Measurements from ENCODE around the gene PRR30. TPM values are rescaled to one million over a fixed set of nuclear protein-coding genes. Genes with fewer than 3 reads are reported as not detected.

PRR30 gene
- total and polyA plus RNA-seq, 10 of the 15 experiments (the other 5 are each of a cell fraction or from before 2014, with no cell fraction given): not detected

DNA sequence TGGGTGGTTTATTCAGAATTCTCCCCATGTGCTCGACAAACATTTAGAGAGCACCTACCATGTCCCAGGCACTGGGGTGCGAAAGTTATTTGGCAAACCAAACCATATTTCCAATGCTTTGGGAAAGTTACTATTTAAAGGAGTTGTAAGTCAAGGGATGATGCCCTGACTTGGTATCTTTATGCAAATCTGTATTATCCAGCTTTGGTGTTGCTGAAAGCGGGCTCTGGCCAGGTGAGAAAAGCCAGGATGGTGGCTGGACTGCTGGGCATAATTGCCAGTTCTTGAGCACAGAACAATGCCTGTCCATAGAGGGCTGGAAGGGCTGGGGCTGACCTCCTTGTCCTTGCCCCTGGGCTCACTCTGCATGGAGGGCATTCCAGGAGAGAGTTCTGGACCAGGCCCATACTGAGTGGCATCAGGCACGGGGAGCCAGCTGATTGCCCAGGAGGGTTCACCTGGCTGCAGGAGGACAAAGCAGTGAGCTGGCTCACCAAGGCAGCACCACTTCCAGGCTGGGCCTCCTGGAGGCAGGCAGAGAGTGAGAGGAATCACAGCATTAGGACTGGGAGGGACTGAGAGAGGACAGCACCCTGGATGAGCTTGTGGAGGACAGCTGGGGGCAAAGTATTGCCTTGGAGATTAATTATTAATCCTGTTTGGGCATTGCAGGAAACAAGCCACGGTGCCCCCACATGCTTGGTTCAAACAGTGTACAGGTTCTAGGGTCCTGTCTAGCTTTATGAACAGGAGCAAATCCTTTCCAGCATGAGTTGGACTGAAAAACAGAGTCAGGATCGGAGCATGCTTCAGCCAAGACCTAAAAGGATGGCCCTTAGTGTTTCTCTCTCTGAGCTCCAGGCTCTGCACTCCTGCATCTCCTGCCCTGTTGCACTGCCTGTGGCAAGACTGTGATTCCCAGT is 45.5 kb downstream of the PRR30 start:
- no peaks in the 10 kb centered on the region for H3K9me3 ChIP-seq (replicated peaks; ENCODE audit: control insufficient read depth, insufficient read depth, low read length)

More for the DNA sequence above, 45.5 kb downstream of the PRR30 start:
- Histone ChIP-seq H3K36me3 (ENCODE audit: control insufficient read depth in 2 of 2, insufficient read depth in 2 of 2, low read length in 1 of 2) (no peaks in the 10 kb centered on the region; a peak in 1 of 4 replicates), H3K4me2 (ENCODE audit: control insufficient read depth, insufficient read depth) (no peak overlapping the region), H3K79me2 (ENCODE audit: control insufficient read depth, insufficient read depth, low read length) (no peaks in the 10 kb centered on the region), H3K4me1 (ENCODE audit: control insufficient read depth, insufficient read depth, low read length) (no peaks in the 10 kb centered on the region; the same call in 1 of the 2 replicates), H3K27ac (ENCODE audit: control insufficient read depth, insufficient read depth) (no peak overlapping the region), H2AFZ (ENCODE audit: control insufficient read depth, low read depth, low read length) (no peak overlapping the region), H3K9ac (ENCODE audit: control insufficient read depth, insufficient read depth, low read length) (no peak overlapping the region), H3K4me3 (no peak overlapping the region), H4K20me1 (ENCODE audit: control insufficient read depth, insufficient read depth) (no peaks in the 10 kb centered on the region), H3K27me3 (replicated peaks in 1 of 2; ENCODE audit: control insufficient read depth in 2 of 2, insufficient read depth in 2 of 2, low read length in 1 of 2) (no peaks in the 10 kb centered on the region)
- intact Hi-C loops (cut with micrococcal nuclease; ENCODE audit: unreplicated experiment) (no loop called here), in situ Hi-C loops (cut with MboI) (no loop called here)
- 76% methylated on average over 6 of the region's 6 CpGs for WGBS (ENCODE audit: insufficient coverage, insufficient replicate concordance, low lambda C conversion rate, missing lambda C conversion rate)
- ChIA-PET CTCF (interaction anchor here (0.7 to 1.9 kb wide), 5 partner anchors 77 to 187 kb away, joined by 3 to 19 read pairs (median 4); no protein-coding TSS in a partner anchor), POLR2A (interaction anchor here (0.5 to 0.6 kb wide), 2 partner anchors 33 to 223 kb away, joined by 3 read pairs; no protein-coding TSS in a partner anchor), SMC1A (ENCODE audit: uncharacterized antibody, unreplicated experiment) (interaction anchor here (0.6 to 1.7 kb wide), 2 partner anchors 124 to 132 kb away, joined by 3 to 7 read pairs; no protein-coding TSS in a partner anchor), RAD21 (ENCODE audit: unreplicated experiment) (interaction anchor here (1.0 to 3.3 kb wide), 2 partner anchors 42 to 132 kb away, joined by 3 to 9 read pairs; partner anchors contain the start of gene AGBL5)
- FAIRE-seq (no peak), DNase-seq (ENCODE audit: low read depth, low spot score) (no peak), ATAC-seq (no peak)
- TF ChIP-seq PKNOX1 (IDR thresholded peaks at IDR 0.05): no peak
- TF ChIP-seq POLR2AphosphoS5 (IDR thresholded peaks at IDR 0.05; ENCODE audit: low read length): no peak
- no peak for TF ChIP-seq BMI1 (IDR thresholded peaks at IDR 0.05; ENCODE audit: borderline replicate concordance)
- no TSS peak for BruUV-seq (replicated peaks)

Data from GM12878 (cell line).